Bronchial epithelial cell (primary cell): Measurements from ENCODE around the gene ZNF174. TPM values are rescaled to one million over a fixed set of nuclear protein-coding genes. Genes with fewer than 3 reads are reported as not detected.
A peak's percentile ranks its signal among the peaks of the same experiment; 100 is the strongest.

Source experiments
- DNase-seq: peaks from one replicate; pipeline ENCODE4 v3.0.0-alpha.2; 2010; ENCODE audit warnings: low read depth
- FAIRE-seq: peaks from 2 replicates; lab custom pipeline; 2011; peaks lifted over from hg19 to GRCh38; lab: Jason Lieb, UNC
- H3K27me3 ChIP-seq: 2 replicates; pipeline ENCODE4 v1.5.1; 2011; ENCODE audit warnings: low read length; ENCODE audit not compliant: control insufficient read depth, insufficient read depth
- H3K36me3 ChIP-seq: 2 replicates; pipeline ENCODE4 v1.5.1; 2011; ENCODE audit warnings: low read length; ENCODE audit not compliant: control insufficient read depth, insufficient read depth
- H3K4me3 ChIP-seq: 2 replicates; pipeline ENCODE4 v1.5.1; 2011; ENCODE audit warnings: mild to moderate bottlenecking, low read depth, low read length, control low read depth
- total RNA-seq: library from RNA; depleted of rRNA; stranded (reverse); fragments of >200 nt; gene quantifications from 2 replicates; pipeline ENCODE4 v1.2.1, GENCODE V29; 2014
- TF ChIP-seq, protein P1 (sequence below): IDR thresholded peaks from 2 replicates; pipeline ENCODE4 v1.5.1; 2011; ENCODE audit warnings: mild to moderate bottlenecking, moderate library complexity, low read length, control low read depth, inconsistent platforms; ENCODE audit not compliant: insufficient read depth, severe bottlenecking

The ZNF174 gene
- total RNA-seq, 1 donor from 2014 or later = 4.2 TPM

DNA sequence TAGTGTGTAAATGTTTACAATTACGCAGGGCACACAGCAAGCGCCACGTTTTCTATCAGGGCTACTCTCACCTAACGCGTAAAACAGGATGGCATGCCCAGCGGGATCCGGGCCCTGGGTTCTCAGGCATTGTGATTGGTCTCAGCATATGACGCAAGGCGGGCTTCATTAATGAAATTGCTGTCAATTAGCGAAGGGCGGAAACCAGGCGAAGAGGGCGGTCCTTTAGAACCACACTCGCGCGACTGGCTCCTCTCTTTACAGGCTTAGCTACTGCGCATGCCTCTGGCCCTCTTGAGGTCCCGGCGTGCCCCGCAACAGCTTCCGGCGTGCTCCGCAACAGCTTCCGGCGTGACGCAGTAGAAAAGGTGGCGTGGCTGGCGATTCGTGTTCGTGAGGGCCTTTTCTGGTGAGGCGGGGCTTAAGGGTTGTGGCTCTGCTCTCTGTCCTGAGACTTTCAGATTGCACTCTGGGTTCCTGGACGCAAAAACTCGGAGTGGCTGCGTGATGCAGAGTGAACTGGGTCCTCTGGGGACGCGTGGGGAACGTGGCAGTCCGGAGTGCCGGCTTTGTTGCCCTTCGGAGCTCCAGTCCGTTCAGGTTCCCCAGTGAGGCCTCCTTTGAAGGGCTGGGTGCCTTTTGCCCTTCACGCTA lies 36.1 kb upstream of the ZNF174 start:
- TF ChIP-seq, protein P1, sequence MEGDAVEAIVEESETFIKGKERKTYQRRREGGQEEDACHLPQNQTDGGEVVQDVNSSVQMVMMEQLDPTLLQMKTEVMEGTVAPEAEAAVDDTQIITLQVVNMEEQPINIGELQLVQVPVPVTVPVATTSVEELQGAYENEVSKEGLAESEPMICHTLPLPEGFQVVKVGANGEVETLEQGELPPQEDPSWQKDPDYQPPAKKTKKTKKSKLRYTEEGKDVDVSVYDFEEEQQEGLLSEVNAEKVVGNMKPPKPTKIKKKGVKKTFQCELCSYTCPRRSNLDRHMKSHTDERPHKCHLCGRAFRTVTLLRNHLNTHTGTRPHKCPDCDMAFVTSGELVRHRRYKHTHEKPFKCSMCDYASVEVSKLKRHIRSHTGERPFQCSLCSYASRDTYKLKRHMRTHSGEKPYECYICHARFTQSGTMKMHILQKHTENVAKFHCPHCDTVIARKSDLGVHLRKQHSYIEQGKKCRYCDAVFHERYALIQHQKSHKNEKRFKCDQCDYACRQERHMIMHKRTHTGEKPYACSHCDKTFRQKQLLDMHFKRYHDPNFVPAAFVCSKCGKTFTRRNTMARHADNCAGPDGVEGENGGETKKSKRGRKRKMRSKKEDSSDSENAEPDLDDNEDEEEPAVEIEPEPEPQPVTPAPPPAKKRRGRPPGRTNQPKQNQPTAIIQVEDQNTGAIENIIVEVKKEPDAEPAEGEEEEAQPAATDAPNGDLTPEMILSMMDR = no peak
- DNase-seq = peak; percentile 79
- FAIRE-seq = peak; percentile 13
- H3K4me3 ChIP-seq = peak overlapping the region; percentile 45
- no peaks in the 10 kb centered on the region for H3K36me3 ChIP-seq
- no peaks in the 10 kb centered on the region for H3K27me3 ChIP-seq

DNA sequence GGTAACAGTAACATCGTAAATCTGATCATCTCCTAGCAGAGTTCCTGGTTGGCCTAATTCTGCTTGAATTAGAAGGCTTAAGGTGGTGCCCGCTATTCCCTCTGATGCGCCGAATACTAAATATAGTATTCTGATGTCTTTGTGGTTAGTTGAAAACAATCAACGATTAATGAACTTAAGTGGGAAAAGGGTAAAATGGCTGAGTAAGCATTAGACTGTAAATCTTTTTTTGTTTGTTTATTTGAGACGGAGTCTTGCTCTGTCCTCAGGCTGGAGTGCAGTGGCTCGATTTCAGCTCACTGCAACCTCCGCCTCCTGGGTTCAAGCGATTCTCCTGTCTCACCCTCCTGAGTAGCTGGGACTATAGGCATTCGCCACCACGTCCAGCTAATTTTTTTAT lies 31.9 kb upstream of the ZNF174 start:
- H3K4me3 ChIP-seq = no peak overlapping the region
- H3K36me3 ChIP-seq = no peaks in the 10 kb centered on the region
- TF ChIP-seq, protein P1 = no peak
- H3K27me3 ChIP-seq = no peaks in the 10 kb centered on the region
- DNase-seq (no peak), FAIRE-seq (no peak)

DNA sequence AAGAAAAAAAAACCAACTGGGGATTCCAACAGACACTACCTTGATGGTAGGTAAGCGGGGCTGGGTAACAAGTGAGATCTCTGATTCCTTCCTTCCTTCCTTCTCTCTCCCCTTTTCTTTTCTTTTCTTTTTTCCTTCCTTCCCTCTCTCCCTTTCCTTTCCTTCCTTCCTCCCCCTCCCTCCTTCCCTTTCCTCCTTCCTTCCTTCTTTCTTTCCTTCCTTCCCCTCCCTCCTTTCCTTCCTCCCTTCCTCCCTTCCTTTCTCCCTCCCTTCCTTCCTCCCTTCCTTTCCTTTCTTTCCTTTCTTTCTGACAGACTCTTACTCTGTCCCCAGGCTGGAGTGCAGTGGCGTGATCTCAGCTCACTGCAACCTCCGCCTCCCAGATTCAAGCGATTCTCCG lies 25.3 kb upstream of the ZNF174 start:
- TF ChIP-seq, protein P1 = no peak
- no peak for DNase-seq
- Histone ChIP-seq H3K36me3 (no peaks in the 10 kb centered on the region), H3K4me3 (no peak overlapping the region), H3K27me3 (no peaks in the 10 kb centered on the region)
- no peak for FAIRE-seq

DNA sequence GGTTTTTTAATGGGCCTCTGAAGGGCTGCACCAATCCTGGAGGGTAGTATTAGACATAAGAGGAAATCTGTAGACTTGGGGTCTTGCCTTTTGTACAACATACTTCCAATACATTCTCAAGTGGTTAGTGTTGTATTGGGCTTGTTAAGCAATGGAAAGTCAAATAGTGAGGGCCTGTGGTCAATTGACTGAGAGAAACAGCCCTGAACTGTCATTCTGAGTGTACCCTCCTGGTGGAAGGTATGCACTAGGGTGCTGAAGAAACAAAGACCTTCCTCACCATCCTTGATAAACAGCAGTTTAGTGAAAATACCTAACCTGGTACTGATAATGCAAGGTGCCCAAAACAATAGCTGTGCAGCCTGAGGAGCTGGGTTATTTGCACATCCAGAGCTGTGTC lies 23.1 kb upstream of the ZNF174 start:
- no peak for DNase-seq
- peak; percentile 81 for FAIRE-seq
- peaks cover 5% of the 10 kb centered on the region for H3K36me3 ChIP-seq
- H3K4me3 ChIP-seq = no peak overlapping the region
- H3K27me3 ChIP-seq = no peaks in the 10 kb centered on the region
- TF ChIP-seq, protein P1 = no peak

DNA sequence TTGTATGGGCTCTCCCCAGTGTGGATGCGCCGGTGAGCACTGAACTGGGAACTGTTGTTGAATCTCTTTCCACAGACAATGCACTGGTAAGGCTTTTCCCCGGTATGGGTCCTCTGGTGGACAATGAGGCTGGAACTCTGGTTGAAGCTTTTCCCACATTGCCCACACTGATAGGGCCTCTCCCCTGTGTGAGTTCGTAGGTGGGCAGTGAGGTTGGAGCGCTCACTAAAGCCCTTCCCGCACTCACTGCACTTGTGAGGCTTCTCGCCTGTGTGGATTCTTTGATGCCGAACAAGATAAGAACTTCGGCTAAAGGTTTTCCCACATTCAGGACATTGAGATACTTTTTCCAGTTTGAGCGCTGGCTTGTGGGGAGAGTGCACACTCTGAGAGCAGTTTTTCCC lies 18.0 kb upstream of the ZNF174 start:
- FAIRE-seq = no peak
- TF ChIP-seq, protein P1 = no peak

DNA sequence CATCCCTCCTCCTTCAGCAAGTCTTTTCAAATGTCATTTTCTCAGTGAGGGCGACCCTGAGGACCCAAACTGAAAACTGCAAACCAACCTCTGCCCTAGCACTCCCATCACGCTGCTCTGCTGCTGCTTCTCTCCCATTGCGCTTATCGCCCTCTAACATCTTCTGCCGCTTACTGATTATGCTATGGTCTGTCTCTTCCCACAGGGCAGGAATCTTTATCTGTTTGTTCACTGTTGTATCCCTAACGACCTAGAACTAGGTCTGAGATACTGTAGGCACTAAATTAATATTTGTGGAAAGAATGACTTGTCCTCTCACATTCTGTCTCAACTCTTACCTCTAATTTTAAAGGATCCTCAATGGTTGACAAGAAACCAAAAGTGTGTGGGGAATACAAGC lies 12.7 kb upstream of the ZNF174 start:
- H3K27me3 ChIP-seq = no peaks in the 10 kb centered on the region
- no peak for DNase-seq
- no peak overlapping the region for H3K4me3 ChIP-seq
- peaks cover 23% of the 10 kb centered on the region for H3K36me3 ChIP-seq
- no peak for FAIRE-seq
- TF ChIP-seq, protein P1 = no peak

More for the DNA sequence above, 18.0 kb upstream of the ZNF174 start:
- no peak for DNase-seq
- Histone ChIP-seq H3K36me3 (peaks cover 22% of the 10 kb centered on the region), H3K4me3 (no peak overlapping the region), H3K27me3 (no peaks in the 10 kb centered on the region)
